B cell (primary cell): ENCODE data around the gene AK4.

ENCODE experiments used
- CTCF ChIP-seq: fragments of 200-600 bp; IDR thresholded peaks from one replicate; pipeline ENCODE4 v1.8.0; 2022; ENCODE audit warnings: antibody characterized with exemption, mild to moderate bottlenecking
- EZH2 ChIP-seq: IDR thresholded peaks from 2 replicates; pipeline ENCODE4 v1.6.1; 2012; ENCODE audit warnings: borderline replicate concordance, low read depth, mild to moderate bottlenecking, moderate library complexity, low read length; ENCODE audit not compliant: insufficient read depth, poor library complexity, severe bottlenecking

GRCh38 chr1:65156910-65157545 is 9.0 kb downstream of the AK4 start:
- TF ChIP-seq CTCF, result no peak
- TF ChIP-seq EZH2, result no peak
